CD4-positive, alpha-beta T cell treated with Interferon alpha-2 for 1 hour (primary cell): ENCODE measurements around the gene TUT7.
"Not testable (repeated sequence)": the region's sequence is repeated elsewhere in the genome, so short reads cannot be mapped to it uniquely, and the experiment has no call there.

Experiments used
- DNase-seq, 2 donors: peaks; one replicate each; pipeline ENCODE4 v3.0.0-alpha.2; 2020 to 2022

TUT7 gene

DNA sequence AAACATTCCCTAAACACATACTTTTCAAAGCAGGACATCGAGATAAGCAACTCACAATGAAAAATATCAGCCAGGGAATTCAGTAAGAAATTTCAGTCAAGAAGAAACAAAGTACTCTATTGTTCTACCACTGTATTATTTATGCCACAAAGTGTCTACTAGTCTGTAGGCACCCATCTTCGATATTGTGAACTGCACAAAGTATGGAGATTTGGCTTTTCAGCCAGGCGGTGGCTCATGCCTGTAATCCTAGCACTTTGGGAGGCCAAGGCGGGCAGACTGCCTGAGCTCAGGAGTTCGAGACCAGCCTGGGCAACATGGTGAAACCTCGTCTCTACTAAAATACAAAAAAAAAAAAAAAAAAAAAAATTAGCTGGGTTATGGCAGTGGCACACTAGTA is 63.9 kb downstream of the TUT7 start:
- not testable (repeated sequence) for DNase-seq

DNA sequence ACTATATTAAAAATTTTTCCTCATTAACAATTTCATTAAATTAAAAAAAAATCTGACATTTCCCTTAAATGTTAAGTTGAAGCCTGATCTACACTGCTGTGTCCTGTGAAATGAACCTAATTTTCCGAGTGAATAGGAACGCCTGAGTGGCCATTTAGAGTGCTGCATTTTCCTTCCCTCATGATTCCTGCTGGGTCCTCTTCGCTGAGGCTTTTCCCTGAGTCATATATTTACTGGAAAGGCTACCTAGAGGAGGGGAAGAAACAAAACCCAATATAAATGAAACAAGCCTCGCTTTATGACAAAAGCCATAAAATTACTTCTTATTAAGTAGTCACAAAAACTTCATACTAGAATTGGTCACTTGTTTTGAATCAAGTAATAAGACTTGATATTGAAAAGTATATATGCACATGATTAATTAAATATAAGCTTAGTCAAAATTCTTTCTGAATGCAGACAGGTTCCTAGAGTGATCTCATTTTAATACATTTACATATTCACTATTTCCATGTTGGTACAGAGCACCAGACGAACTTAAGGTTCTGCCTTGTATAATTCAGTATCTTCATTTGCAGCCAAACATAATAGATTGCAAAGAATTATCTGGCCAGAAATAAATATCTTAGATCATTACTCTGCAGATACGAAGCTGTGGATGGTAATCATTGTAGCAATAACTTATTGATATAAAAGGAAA is 65.6 kb downstream of the TUT7 start:
- DNase-seq, result no peak

DNA sequence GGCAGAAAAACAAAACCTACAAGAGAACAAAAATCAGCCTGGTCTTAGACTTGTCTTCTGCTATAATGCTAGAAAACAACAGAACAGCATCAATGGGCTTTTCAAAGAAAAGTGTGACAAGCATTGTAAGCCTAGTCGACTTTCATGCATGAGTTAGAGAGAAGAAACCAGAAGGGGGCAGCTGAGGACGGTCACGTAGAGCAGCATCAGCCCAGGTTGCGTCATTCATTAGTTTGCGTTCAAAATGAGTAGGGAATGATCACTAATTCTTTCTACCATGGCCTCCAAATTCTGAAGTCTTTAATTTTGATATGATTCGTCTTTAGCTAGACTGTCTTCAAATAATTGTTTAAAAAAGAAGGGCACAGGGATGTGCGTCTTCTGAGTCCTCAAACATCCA is 67.2 kb downstream of the TUT7 start:
- peak in 1 of 2 donors; percentile 24 for DNase-seq

DNA sequence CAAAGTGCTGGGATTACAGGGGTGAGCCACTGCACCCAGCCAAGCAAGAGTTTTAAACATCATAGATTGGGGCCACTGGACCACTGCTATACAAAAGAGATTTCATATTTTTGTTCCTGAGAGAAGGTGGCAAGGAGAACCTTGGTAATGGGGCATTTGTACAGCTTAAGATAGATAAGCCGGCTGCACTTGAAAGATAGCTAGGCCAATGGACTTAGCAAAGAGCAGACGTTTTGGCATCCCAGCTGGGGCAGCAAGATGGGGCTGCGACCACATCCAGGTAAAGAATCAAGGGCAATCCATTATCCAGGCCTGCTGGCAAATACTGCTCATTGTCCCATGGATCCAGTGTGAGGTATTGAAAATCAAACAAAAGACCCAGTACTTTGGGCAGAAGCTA is 67.9 kb downstream of the TUT7 start:
- no peak for DNase-seq

DNA sequence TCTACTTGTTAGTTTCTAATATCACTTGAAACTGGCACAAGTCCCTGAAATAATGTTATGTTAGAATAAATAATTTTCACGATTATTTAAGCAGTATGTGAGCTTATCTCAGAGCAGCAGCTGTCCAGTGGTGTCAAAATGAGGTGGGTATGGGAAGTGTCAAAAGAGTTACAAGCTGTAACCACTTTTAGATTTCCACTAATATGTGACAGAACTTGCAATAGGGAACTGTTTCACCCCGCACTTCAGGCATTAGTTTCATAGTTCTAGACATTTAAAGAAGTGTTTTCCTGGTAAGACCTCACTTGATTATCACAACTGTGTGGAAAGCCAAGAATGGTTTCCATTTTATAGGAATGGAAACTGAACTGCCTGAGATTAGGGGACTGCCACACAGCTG is 68.9 kb downstream of the TUT7 start:
- DNase-seq, result no peak

DNA sequence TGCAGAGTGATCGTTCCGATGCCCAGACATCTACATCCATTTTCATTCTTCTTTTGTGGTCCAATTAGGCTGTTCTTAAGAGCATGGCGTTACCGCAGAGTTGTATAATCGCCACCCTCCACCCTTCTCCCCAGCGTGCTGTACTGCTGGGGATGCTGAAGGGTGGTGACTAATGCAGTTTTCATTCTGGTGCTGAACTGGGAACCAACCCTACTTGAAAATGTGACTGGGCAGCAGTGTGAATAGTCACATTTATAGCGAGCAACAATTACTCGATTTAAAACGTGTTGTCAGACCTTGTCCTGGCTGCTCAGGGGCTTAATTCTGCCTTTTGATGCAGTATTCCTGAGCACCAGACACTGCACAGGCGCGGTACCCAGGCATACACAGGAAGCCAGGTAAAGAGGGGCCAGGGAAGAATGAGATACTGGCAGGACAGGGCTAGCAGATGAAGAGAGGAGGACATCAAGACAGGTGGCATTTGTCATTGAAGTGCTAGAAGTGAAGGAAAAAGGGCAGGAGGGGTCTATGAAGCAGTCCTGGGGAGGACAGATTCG is 71.2 kb downstream of the TUT7 start:
- DNase-seq, result no peak

DNA sequence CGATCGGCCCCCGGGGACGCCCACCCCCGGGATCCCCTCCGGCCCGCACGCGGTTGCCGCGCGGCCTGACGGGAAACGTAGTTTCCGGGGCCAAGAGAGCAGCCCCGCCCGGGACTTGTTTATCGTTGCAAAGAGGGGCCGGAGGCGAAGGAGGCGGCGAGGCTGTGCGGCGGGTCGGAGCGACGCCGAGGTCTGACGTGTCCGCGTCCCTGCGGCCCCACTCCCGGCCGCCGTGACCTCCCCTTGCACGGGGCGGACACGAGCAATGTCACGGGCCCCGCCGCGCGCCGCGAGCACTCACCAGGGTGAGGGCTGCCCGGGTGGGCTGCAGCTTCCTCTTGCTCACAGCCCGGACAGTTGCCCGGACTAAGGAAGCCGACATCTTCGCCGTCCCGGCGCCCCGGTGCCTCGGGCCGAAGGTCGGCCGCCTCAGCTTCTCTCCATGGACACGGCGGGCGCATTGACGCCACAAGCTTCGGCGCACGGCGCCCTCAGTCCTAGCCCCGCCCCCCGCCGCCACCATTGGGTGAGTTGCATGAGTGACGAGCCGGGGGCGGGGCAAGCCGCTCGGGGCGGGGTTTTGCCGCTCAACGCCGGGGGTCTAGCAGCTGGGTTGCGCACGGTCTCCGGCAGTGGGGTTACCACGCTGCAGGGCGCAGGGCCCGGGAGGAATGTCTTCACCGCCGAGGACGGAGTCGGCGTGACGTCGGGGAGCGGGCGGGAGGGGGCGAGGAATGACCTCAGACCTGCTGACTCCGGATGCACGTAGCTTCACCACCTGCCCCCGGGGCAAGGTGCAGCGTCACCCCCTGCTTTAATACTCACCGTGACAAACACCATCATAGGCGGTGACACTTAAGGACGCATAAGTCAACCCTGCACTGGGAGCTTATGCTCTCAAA is 71.9 kb downstream of the TUT7 start, which contains the start of gene ISCA1:
ISCA1 (minus strand) TSS at position 462 of the 902 bp plus-strand sequence; CDS start at position 382, 80 bp downstream.
- peak; percentile 97 for DNase-seq

DNA sequence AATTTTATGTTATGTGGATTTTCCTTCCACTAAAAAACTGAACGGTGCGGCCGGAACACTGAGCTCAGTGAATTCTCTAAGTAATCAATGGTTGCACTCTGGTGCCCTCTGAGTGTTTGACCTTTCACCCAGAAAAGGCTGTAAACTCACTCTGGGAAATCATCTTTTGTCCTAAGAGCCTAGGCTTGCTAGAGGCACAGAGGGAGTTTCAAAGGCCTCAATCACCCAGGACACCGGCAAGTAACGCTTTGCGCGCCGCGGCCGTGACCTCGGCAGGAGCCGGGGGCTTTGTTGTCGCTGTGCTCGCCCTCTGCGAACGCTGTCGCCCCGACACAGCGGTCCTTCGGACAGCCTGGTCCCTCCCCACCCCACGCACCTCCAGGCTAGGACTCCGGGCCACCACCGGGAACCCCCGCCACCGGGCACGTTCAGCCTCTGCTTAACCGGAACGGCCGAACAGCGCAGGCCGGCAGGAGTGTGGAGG is 72.6 kb downstream of the TUT7 start:
- no peak for DNase-seq

DNA sequence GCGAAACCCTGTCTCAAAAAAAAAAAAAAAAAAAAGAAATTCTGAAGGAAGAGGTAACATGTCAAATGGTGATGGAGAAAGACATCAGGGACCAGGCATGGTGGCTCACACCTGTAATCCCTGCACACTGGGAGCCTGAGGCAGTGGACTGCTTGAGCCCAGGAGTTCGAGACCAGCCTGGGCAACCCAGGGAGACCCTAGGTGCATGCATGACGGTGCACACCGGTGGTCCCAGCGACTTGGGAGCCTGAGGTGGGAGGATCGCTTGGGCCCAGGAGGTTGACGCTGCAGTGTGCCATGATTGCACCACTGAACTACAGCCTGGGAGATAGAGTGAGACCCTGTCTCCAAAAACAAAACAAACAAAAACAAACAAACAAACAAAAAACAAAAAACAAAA is 73.6 kb downstream of the TUT7 start:
- DNase-seq, result no peak

DNA sequence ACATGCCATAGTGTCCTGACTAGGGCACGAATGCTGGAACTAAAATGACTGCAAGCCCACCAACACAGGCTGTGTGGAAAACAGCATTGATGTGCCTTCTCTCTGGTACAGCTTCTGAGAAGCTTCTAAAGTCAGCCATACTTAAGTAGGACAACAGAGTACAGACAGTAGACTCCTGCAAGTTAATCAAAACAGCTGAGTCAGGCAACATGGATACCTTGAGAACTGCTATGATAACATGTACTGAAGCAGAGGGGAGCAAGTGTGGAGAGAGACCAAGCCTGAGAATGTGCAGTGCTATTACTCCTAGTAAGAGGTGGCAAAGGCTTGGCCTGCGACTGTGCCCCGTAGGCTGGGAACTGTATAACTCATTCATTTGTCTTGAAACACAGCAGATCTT is 74.4 kb downstream of the TUT7 start:
- no peak for DNase-seq

DNA sequence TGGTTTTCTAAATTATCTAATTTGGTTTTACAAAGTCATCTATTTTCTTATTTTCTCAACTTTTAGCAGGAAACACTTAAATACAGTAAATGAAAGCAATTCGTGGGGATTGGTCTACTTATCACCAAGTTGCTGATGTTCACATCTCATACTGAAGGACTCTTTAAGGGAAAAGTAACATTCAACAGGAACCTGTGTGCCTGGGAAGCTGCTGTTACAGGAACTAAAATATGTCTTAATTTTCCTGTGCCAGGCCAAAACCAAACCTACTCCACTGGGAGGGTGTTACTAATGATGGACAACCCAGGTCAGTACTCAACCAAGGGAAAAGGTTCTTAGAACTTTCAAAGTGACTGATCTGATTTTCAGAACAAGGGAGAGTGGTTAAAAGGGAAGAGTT is 77.1 kb downstream of the TUT7 start:
- DNase-seq, result no peak

DNA sequence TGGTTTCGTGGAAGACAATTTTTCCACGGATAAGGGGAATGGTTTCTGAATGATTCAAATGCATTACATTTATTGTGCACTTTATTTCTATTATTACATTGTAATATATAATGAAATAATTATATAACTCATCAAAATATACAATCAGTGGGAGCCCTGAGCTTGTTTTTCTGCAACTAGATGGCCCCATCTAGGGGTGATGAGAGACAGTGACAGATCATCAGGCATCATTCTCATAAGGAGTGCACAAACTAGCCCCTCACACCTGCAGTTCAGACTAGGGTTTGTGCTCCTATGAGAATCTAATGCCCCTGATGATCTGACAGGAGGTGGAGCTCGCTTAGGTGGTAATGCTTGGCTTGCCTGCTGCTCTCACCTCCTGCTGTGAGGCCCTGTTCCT is 78.2 kb downstream of the TUT7 start:
- no peak for DNase-seq

DNA sequence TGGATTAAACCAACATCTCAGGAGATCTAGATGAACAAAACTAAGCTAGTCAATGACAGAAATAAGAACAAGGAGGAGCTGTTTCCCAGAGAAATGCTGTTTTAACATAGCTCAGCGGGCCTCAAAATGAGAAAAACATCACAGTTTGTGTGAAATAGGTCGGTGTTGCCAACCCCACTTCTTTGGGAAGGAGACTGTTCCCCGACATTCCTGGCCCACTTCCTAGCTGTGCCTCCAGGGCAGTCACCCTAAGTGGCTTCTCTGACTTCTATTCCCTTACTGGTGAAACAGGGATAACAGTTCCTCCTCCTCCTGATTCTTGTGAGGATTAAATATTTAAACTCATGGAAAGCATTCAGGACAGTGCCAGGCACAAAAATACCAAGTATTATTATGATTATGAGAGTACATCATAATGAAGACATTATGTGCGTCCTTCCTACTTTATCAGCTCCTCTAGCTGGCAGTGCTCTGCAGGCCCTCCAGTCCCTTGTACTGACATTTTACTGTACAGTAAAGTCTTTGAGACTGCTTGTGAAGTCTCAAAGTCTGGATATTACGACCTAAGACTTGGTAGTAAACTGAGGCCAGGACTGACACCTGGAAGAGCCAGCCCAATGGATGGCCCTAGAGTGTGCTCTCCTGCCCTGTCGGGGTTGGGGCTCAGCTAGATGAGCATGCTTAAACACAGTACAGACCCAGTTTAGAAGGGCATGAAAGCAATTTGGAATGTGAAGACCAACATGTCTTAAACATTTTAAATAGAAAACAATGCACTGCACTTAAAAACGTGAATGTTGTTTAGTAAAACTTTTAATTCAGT is 79.2 kb downstream of the TUT7 start:
- DNase-seq, result no peak

DNA sequence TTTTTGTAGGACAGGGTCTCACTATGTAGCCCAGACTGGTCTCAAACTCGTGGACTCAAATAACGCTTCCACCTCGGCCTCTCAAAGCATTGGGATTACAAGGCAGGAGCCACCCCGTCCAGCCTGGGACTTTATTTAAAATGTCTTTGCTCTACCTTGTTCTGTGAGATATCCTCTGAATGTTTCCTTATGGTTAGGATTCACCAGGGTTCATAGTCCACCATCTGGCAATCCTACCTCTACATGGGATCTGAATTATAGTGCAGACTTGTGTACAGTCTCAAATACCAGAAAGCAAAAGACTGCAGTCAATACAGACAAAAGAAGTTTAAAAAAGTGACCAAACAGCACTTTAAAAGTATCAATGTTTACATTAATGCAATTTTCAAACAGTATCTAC is 82.0 kb downstream of the TUT7 start:
- no peak for DNase-seq

DNA sequence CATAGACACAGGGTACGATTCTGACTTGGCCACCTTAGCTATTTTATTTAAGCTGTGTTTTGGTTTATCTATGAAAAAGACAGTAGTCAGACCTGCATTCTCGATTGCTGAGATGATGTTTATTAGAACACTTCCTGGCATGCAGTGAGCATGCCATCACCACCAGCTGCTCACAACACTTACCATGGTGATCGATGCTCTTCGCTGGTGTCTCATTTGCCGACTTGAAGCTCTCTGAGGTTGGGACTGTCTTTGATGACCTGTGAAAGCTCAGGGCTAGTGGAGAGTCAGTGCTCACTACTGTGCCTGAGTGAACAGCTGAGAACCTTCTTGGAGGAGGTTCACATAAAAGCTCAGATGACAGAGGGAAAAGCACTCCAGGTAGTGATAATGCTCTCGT is 90.3 kb downstream of the TUT7 start:
- DNase-seq, result no peak

DNA sequence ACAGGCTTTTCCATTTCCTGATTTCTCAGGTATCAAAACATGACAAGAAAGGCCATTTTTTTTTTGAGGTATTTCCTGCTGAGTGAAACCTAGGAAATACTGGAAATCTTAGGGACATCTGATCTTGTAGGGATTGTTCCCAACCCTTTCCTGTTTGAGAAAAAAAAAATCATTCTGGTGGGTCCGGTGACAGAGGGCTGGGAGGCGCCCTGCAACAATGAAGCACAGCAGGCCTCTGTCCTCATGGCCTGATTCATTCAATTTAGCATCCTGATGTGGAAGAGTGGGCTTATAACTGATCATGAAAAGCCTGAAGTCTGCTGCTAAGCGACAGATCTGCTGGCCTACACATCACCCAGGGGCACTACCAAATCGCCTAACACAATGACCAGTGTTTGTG is 91.7 kb downstream of the TUT7 start:
- no peak for DNase-seq

DNA sequence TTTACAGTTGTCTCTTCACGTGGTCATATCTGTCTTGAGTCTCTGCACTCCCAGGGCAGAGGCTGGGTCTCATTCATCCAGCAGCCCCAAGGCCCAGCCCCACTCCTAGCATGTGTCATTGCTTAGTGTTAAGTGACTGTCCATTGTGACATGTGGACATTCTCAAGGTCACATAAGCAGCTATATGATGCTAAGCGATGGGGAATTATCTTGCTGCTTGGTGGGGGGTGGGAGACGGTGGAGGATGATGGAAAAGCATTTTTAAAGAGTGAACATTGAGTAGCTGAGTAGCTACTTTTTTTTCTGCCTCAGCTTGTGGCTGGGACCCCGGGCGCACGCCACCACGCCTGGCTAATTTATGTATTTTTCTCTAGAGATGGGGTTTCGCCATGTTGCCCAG is 94.7 kb downstream of the TUT7 start, which contains the start of gene C9orf153:
C9orf153 (minus strand) TSS at position 101 of the 400 bp plus-strand sequence. CDS start 30,054 bp downstream, outside the sequence.
- no peak for DNase-seq

DNA sequence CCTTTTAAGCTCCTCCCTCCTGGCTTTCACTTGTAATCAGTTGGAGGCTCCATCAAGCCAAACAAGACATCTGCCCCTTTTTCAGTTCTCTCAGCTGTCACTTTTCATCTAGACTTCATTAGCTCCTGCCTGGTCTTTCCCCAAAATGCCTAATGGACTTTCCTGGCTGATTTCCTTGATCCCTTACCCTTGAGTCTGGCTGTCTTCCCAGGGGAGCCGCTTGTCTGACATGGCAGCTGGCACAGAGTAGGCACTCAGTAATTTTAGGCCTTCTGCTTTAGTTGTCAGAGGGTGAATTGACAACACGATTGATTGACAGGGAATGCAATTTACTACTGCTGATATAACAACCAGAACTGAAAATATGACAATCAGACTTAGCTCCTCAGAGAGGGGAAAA is 96.8 kb downstream of the TUT7 start:
- DNase-seq, result no peak

DNA sequence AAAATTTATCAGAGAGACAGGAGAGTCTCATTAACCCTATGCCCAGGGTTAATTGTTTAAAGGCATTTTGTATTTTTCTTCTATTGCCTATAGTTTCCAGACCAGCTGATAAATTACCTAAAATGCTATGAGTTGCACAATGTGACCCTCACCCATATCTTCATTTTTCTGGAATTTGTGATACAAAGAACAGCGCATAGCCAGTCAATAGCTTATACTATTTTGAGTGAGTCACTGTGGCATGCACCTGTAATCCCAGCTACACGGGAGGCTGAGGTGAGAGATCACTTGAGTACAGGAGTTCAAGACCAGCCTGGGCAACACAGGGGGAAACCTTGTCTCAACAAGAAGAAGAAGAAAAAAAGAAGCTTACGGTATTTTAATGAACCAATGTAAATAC is 97.6 kb downstream of the TUT7 start:
- no peak for DNase-seq

DNA sequence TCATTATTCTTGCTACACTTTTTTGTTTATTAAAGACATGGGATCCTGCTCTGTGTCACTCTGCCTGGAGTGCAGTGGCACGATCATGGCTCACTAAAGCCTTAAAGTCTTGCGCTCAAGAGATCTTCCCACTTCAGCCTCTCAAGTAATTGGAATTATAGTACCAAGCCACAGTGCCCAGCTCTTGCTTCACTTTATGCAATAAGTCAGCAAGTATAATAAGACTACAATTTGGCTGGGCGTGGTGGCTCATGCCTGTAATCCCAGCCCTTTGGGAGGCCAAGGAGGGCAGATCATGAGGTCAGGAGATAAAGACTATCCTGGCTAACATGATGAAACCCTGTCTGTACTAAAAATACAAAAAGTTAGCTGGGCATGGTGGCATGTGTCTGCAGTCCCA is 100.6 kb downstream of the TUT7 start:
- DNase-seq, result no peak

DNA sequence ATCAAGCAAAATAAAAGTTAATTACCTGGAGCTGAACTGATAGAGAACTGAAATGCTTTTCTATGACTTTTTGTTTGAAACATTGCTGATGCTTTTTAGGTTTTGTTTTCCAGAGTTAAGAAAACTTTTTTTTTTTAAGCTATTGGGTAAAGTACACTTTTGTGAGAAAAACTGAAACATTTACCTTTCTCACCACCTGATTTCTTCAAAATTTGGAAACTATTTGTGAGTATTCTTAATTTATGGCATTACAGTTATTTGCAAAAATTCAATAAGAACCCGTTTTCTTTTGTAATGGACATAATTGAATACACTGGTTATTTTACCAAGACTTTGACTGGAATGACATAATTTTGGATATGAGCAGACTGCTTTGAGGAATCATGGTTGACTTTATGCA is 101.3 kb downstream of the TUT7 start:
- no peak for DNase-seq

DNA sequence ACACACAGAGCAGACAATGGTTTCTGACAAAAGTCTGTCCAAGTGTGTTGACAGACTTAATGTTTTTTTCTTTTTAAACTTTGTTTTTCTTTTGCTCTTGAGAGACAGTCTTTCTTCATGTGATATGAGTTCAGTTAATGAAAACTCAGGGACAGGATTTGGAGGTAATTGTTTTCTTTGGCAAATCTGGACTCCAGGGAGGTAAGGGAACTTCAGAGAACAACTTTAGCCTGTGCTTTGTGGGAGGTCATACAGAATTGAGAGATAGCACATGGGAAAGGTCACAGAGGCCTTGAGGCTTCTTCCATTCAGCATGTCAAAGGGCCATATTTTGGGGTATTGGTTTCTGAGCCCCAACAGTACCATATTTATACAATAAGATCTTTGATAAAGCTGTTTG is 104.1 kb downstream of the TUT7 start:
- no peak for DNase-seq

DNA sequence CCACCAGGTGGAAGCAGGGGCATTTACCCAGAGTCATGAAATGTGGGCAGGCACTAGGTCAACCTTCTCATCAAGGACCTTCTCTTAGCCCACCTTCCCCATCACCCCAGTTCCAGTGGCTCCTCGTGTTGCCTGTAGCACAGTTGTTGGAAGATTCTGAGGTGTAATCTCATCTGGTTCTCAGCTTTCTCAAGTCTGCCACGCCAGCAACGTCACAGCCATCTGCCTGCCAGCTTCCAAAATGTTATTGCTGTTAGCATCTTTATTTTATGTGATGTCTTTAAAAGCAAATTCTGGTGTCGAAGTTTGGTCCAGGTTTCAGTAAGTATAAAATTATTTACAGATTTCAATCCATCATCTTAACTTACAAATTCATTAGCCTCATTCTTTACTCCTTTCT is 105.5 kb downstream of the TUT7 start:
- DNase-seq, result no peak
